ENCODE results near the gene C12orf75.

C12orf75 gene

GRCh38 chr12:105420046-105420445, 89.6 kb downstream of the C12orf75 start:
- no peak for DNase-seq

GRCh38 chr12:105420659-105421240, 90.3 kb downstream of the C12orf75 start:
- peak; percentile 38 for DNase-seq

Measured in KG1 (cell line).